Colonic mucosa (tissue), 4 donors: ENCODE results near the gene STX10. TPM values are rescaled to one million over a fixed set of nuclear protein-coding genes. Genes with fewer than 3 reads are reported as not detected.

Experiments used
- DNase-seq: peaks from one replicate; pipeline ENCODE4 v3.0.0-alpha.2; 2020
- H3K27ac ChIP-seq: fragments of 200-600 bp; one replicate; pipeline ENCODE4 v1.8.0; 2021
- H3K27me3 ChIP-seq: fragments of 200-600 bp; one replicate; pipeline ENCODE4 v1.8.0; 2021
- H3K36me3 ChIP-seq: fragments of 200-600 bp; one replicate; pipeline ENCODE4 v1.8.0; 2021
- H3K4me1 ChIP-seq: fragments of 200-600 bp; one replicate; pipeline ENCODE4 v1.8.0; 2021; ENCODE audit warnings: mild to moderate bottlenecking
- H3K4me3 ChIP-seq: fragments of 200-600 bp; one replicate; pipeline ENCODE4 v1.8.0; 2021
- H3K9ac ChIP-seq, 2 donors: one replicate each; pipeline ENCODE4 v1.7.0; 2013; ENCODE audit warnings: control low read depth in 2 of 2, low read depth in 2 of 2, low read length in 2 of 2
- H3K9me3 ChIP-seq: fragments of 200-600 bp; one replicate; pipeline ENCODE4 v1.8.0; 2021
- intact Hi-C: fragments of 100-400 bp; cut with DNase I; formaldehyde crosslinking; loops from one replicate; pipeline ENCODE4 v1.14.1; 2022
- total RNA-seq, 2 donors: library from RNA; stranded (reverse); fragmentation: NEBNext Ultra II Directional in 1 of 2; extraction: Animal tissue kit (Norgen Biotek cat#: 25700) in 1 of 2; gene quantifications; one replicate each; pipeline ENCODE4 v1.2.1, GENCODE V29; 2021
- TF ChIP-seq, protein P1 (sequence below): fragments of 200-600 bp; IDR thresholded peaks from one replicate; pipeline ENCODE4 v1.8.0; 2022; ENCODE audit warnings: antibody characterized with exemption, mild to moderate bottlenecking
- donor health status: healthy.
- donor health status: DM: no; HTN: no; CAD: no.
- donor health status: DM: no; HTN: no; CAD: no.

Gene STX10
- total RNA-seq, 2 donors from 2014 or later: 51.0 to 78.2 TPM

DNA sequence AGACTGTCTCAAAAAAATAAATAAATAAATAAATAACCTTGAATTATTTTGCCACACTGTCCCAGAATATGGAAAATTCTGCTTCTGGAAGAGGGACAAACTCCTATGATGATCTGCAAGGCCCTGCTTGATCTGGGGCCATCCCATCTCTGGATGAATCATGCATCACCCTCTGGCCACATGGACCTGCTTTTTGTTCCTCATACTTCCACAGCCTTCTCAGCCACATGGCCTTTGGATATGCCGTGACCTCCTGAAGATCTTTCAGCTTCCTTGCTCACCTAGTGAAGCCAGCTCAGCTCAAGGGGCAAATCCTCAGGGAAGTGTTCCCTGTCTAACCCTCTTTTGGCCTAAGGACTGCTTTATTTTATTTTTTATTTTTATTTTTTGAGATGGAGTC is 10.4 kb upstream of the STX10 start:
- no peaks in the 10 kb centered on the region for H3K36me3 ChIP-seq
- no peaks in the 10 kb centered on the region for H3K9me3 ChIP-seq
- H3K27me3 ChIP-seq: no peaks in the 10 kb centered on the region
- no peak for DNase-seq
- intact Hi-C loops: no loop called here
- no peak overlapping the region for H3K27ac ChIP-seq
- no peak overlapping the region for H3K9ac ChIP-seq
- peaks cover 25% of the 10 kb centered on the region for H3K4me1 ChIP-seq
- no peak overlapping the region for H3K4me3 ChIP-seq
- TF ChIP-seq, protein P1, sequence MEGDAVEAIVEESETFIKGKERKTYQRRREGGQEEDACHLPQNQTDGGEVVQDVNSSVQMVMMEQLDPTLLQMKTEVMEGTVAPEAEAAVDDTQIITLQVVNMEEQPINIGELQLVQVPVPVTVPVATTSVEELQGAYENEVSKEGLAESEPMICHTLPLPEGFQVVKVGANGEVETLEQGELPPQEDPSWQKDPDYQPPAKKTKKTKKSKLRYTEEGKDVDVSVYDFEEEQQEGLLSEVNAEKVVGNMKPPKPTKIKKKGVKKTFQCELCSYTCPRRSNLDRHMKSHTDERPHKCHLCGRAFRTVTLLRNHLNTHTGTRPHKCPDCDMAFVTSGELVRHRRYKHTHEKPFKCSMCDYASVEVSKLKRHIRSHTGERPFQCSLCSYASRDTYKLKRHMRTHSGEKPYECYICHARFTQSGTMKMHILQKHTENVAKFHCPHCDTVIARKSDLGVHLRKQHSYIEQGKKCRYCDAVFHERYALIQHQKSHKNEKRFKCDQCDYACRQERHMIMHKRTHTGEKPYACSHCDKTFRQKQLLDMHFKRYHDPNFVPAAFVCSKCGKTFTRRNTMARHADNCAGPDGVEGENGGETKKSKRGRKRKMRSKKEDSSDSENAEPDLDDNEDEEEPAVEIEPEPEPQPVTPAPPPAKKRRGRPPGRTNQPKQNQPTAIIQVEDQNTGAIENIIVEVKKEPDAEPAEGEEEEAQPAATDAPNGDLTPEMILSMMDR: no peak

DNA sequence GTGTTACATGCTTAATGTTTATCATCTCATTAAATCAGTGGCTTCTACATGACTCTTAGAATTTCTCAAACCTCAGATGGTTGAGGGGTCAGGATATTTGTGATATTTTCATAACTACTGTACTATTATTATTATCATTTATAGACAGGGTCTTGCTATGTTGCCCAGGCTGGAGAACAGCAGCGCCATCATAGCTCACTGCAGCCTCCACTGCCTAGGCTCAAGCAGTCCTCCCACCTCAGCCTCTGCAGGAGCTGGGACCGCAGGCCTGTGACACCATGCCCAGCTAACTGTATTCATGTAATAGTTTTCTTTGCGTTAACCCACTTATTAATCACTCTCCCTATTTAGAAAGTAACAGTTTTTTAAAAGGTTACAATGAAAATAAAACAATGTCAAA is 9.5 kb upstream of the STX10 start:
- Histone ChIP-seq H3K9me3 (no peaks in the 10 kb centered on the region), H3K9ac (no peak overlapping the region), H3K4me3 (no peak overlapping the region), H3K27me3 (no peaks in the 10 kb centered on the region), H3K4me1 (peaks cover 17% of the 10 kb centered on the region), H3K27ac (no peak overlapping the region), H3K36me3 (no peaks in the 10 kb centered on the region)
- intact Hi-C loops: no loop called here
- DNase-seq: no peak
- TF ChIP-seq, protein P1: no peak

DNA sequence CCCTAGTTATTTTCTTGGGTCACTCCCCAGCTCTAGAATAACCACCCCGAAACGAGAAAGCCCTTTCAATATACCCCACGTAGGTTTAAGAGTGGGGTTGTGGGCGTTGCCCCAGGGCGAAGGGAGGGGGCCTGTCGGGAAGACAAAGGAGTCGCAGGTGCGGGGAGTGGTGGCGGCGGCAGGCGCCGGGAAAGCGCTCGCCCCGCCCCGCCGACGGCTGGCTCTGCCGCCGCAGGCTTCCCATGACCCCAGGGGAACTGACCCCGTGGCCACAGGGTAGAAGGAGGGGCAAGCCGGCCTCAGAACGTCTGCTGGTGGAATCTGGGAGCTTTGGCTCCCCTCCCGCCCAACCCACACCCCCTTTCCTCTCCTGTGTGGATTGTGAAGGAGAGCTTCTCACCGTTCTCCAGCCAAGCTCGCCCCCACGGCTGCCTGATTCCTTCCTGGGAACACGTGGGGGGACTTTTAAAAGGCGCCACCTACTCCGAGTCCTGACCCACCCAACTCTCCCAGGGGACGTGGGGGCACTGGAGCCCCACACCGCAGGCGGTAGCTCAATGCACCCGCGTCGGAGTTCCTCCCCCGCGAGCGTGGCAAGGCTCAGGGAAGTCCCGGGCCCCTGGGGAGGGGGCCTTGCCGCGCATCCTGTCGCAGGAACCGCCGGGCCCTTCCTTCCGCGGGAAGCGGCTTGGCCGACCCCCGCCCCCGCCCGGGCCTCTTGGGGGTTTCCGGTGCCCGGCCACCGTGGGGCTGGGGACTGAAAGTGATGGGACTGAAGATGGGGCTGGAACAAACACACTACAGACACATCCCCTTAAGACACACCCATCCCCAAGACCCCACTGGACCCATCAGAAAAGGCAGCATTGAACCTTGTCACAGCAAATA is 5.5 kb upstream of the STX10 start:
- Histone ChIP-seq H3K4me1 (peaks cover 9% of the 10 kb centered on the region), H3K9ac (peak overlapping the region; percentile 78 to 100), H3K36me3 (no peaks in the 10 kb centered on the region), H3K9me3 (no peaks in the 10 kb centered on the region), H3K27me3 (no peaks in the 10 kb centered on the region), H3K4me3 (peak overlapping the region; percentile 79), H3K27ac (peak overlapping the region; percentile 98)
- TF ChIP-seq, protein P1: no peak
- intact Hi-C loops: no loop called here
- peak; percentile 86 for DNase-seq

DNA sequence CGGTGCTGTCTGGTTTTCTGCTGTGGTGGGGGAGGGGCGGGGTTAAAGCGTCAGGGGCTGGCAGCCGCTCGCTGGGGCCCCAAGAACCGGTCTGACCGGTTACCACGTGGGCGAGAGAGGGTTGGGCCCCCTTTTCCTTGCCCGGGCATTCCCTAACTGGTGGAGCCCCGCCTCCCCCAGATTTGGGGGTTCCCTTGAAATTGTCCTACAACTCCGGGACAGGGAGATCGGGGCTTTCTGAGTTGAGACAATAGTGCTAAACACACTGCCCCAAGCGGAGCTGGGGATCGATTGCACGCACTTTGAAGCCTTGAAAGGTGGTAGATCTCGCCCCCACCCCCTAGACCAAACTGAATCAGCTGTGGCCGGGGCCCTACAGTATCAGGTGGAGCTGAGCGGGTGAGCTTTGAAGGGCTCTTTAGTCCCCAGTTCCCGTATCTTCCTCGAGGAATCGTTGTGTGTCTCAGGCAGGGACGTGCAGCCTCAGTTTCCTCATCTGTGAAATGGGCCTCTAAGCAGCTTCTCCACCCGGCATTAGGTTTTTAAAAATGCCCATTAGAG is 4.8 kb upstream of the STX10 start:
- intact Hi-C loops: no loop called here
- peak overlapping the region; percentile 98 for H3K27ac ChIP-seq
- TF ChIP-seq, protein P1: no peak

DNA sequence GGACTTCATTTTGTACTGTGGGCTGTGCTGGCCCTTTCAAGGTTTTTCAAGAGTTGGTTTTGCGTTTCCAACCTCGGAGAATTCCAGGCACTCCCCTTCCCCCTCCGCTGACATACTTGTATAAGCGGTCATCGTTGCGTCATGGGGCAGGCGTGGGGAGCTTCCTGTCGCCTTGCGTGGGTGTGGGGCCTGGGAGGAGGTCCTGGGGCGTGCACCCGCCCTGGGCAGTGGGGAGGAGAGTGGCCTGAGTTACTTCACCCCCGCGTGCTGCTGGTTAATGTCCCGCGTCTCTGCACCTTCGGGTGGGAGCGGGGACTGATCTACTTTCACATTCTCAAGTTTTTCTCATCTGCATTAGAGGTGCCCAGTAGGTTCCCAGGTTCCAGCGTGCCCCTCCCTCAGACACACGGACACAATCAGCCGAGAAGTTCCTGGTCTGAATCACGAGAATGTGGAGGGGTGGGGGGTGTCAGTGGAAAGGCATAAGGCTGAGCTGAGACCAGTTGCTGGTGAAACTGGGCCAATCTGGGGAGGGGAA is 4.1 kb upstream of the STX10 start:
- intact Hi-C loops: no loop called here
- peak; percentile 93 for DNase-seq
- TF ChIP-seq, protein P1: no peak
- peaks cover 9% of the 10 kb centered on the region for H3K4me1 ChIP-seq
- no peaks in the 10 kb centered on the region for H3K9me3 ChIP-seq
- H3K9ac ChIP-seq: peak overlapping the region; percentile 98 to 100
- H3K36me3 ChIP-seq: no peaks in the 10 kb centered on the region
- no peaks in the 10 kb centered on the region for H3K27me3 ChIP-seq
- peak overlapping the region; percentile 98 for H3K27ac ChIP-seq
- peak overlapping the region; percentile 79 for H3K4me3 ChIP-seq

More for the DNA sequence above, 4.8 kb upstream of the STX10 start:
- no peaks in the 10 kb centered on the region for H3K27me3 ChIP-seq
- H3K36me3 ChIP-seq: no peaks in the 10 kb centered on the region
- peak overlapping the region; percentile 79 for H3K4me3 ChIP-seq
- peaks cover 9% of the 10 kb centered on the region for H3K4me1 ChIP-seq
- peak; percentile 97 for DNase-seq
- no peaks in the 10 kb centered on the region for H3K9me3 ChIP-seq
- H3K9ac ChIP-seq: peak overlapping the region; percentile 73 to 100
